H1 (cell line): Measurements from ENCODE around the gene SLC19A1. TPM values are rescaled to one million over a fixed set of nuclear protein-coding genes. Genes with fewer than 3 reads are reported as not detected.

Experiments used
- BACH1 ChIP-seq: IDR thresholded peaks from 2 replicates; pipeline ENCODE4 v1.6.1; 2012; ENCODE audit warnings: low read length, improper control_type of control experiment
- BCL11A ChIP-seq, 2 experiments: IDR thresholded peaks; one replicate each; pipeline ENCODE4 v1.6.1; 2011; ENCODE audit warnings: low read depth in 2 of 2, low read length in 2 of 2, mild to moderate bottlenecking in 2 of 2
- CEBPB ChIP-seq: IDR thresholded peaks from 2 replicates; pipeline ENCODE4 v1.6.1; 2012; ENCODE audit warnings: low read depth, low read length
- CHD2 ChIP-seq: IDR thresholded peaks from 2 replicates; pipeline ENCODE4 v1.6.1; 2012; ENCODE audit warnings: low read length, improper control_type of control experiment
- CTCF ChIP-seq, 3 experiments: IDR thresholded peaks; 1 replicate in 2 of 3; 2 replicates in 1 of 3; pipeline versions ENCODE4 v1.5.1 to v1.6.1; 2011; ENCODE audit warnings: low read length in 3 of 3, mild to moderate bottlenecking in 3 of 3, inconsistent platforms in 2 of 3, low read depth in 1 of 3, moderate library complexity in 1 of 3; ENCODE audit not compliant: insufficient read depth in 1 of 3; ENCODE audit errors: control extremely low read depth in 1 of 3
- GTF2F1 ChIP-seq: IDR thresholded peaks from 2 replicates; pipeline ENCODE4 v1.6.1; 2012; ENCODE audit warnings: low read depth, low read length, improper control_type of control experiment, borderline replicate concordance
- HDAC2 ChIP-seq, 2 experiments: fragments of 300-600 bp in 1 of 2; sonication (generic) in 1 of 2; IDR thresholded peaks; 2 replicates each; pipeline ENCODE4 v1.6.1; 2011 to 2012; ENCODE audit warnings: low read depth in 2 of 2, low read length in 2 of 2, mild to moderate bottlenecking in 2 of 2, moderate library complexity in 2 of 2, borderline replicate concordance in 1 of 2, inconsistent platforms in 1 of 2
- HDAC6 ChIP-seq: IDR thresholded peaks from one replicate; pipeline ENCODE4 v1.7.1; 2012; ENCODE audit warnings: low read depth, mild to moderate bottlenecking, inconsistent platforms, low read length, moderate library complexity
- KDM1A ChIP-seq: fragments of 200-600, 300-600 bp; sonication (generic); IDR thresholded peaks from 2 replicates; pipeline ENCODE4 v1.7.1; 2016; ENCODE audit warnings: mild to moderate bottlenecking, low read length, borderline replicate concordance
- KDM5A ChIP-seq: fragments of 200-600 bp; IDR thresholded peaks from 2 replicates; pipeline ENCODE4 v1.7.1; 2012; ENCODE audit warnings: mild to moderate bottlenecking, low read length, inconsistent platforms, mixed read lengths
- NRF1 ChIP-seq: IDR thresholded peaks from 2 replicates; pipeline ENCODE4 v1.6.1; 2011; ENCODE audit warnings: mild to moderate bottlenecking, low read depth, low read length, improper control_type of control experiment
- POLR2A ChIP-seq, 2 experiments: IDR thresholded peaks; 1 replicate in 1 of 2; 2 replicates in 1 of 2; pipeline ENCODE4 v1.6.1; 2011; ENCODE audit warnings: low read depth in 2 of 2, low read length in 2 of 2, mild to moderate bottlenecking in 2 of 2; ENCODE audit errors: control extremely low read depth in 1 of 2
- POLR2AphosphoS5 ChIP-seq: IDR thresholded peaks from 2 replicates; pipeline ENCODE4 v1.6.1; 2011; ENCODE audit warnings: low read depth, low read length
- RXRA ChIP-seq: IDR thresholded peaks from 2 replicates; pipeline ENCODE4 v1.6.1; 2011; ENCODE audit warnings: low read depth, mild to moderate bottlenecking, low read length, moderate library complexity; ENCODE audit not compliant: insufficient read depth
- SIN3A ChIP-seq, 2 experiments: IDR thresholded peaks in 1 of 2; conservative IDR thresholded peaks in 1 of 2; 2 replicates each; pipeline ENCODE4 v1.6.1; 2011 to 2012; ENCODE audit warnings: low read length in 2 of 2, improper control_type of control experiment in 1 of 2, low read depth in 1 of 2, mild to moderate bottlenecking in 1 of 2
- TAF1 ChIP-seq: IDR thresholded peaks from 2 replicates; pipeline ENCODE4 v1.6.1; 2011; ENCODE audit warnings: mild to moderate bottlenecking, low read depth, low read length
- USF2 ChIP-seq: IDR thresholded peaks from 2 replicates; pipeline ENCODE4 v1.6.1; 2011; ENCODE audit warnings: low read length, improper control_type of control experiment
- polyA plus RNA-seq, 7 experiments: library from polyadenylated mRNA; depleted of rRNA in 3 of 7; stranded (reverse) in 5 of 7; unstranded in 2 of 7; fragments of >200 nt in 5 of 7; fragments of 200-250 nt in 2 of 7; gene quantifications; 1 replicate in 5 of 7; 2 replicates in 1 of 7; 4 replicates in 1 of 7; pipeline versions ENCODE4 v1.2.1 to v1.2.3, GENCODE V29; 2011 to 2013; ENCODE audit warnings: missing spikeins in 2 of 7, mixed read lengths in 2 of 7
- total RNA-seq: library from RNA; stranded (reverse); fragmentation: NEBNext Ultra II Directional; extraction: Animal tissue kit (Norgen Biotek cat#: 25700); gene quantifications from 2 replicates; pipeline ENCODE4 v1.2.1, GENCODE V29; 2021

The SLC19A1 gene
- total and polyA plus RNA-seq, 2 of the 8 experiments (the other 6 are each of a cell fraction or from before 2014, with no cell fraction given), result 31.6 to 43.8 TPM

- no peak for TF ChIP-seq BCL11A (IDR thresholded peaks at IDR 0.05; ENCODE audit: low read depth in 2 of 2, low read length in 2 of 2)
- 0 out of 4 replicates have a peak, but pooled peaks of 1 of the 2 experiments have one; percentile 26 for TF ChIP-seq SIN3A (conservative IDR thresholded peaks at IDR 0.05 in 1 of 2, IDR thresholded peaks at IDR 0.05 in 1 of 2; ENCODE audit: low read depth in 1 of 2, low read length in 2 of 2)
- TF ChIP-seq HDAC6, result no peak
- no peak for TF ChIP-seq CHD2
- TF ChIP-seq CTCF (IDR thresholded peaks at IDR 0.05; ENCODE audit: control extremely low read depth in 1 of 3, insufficient read depth in 1 of 3, low read depth in 1 of 3, low read length in 3 of 3), result peak in 2 of 3 experiments; percentile 72 to 75; a peak in 3 of 4 replicates
- TF ChIP-seq RXRA, result no peak
- no peak for TF ChIP-seq HDAC2 (IDR thresholded peaks at IDR 0.05; ENCODE audit: borderline replicate concordance in 1 of 2, low read depth in 2 of 2, low read length in 2 of 2)
- TF ChIP-seq KDM1A, result no peak
- TF ChIP-seq TAF1, result no peak
- no peak for TF ChIP-seq NRF1
- no peak for TF ChIP-seq BACH1
- no peak for TF ChIP-seq POLR2A (IDR thresholded peaks at IDR 0.05; ENCODE audit: control extremely low read depth in 1 of 2, low read depth in 2 of 2, low read length in 2 of 2)
- TF ChIP-seq KDM5A, result no peak
- no peak for TF ChIP-seq CEBPB
- no peak for TF ChIP-seq USF2
- TF ChIP-seq GTF2F1, result no peak
- no peak for TF ChIP-seq POLR2AphosphoS5
These were observed 12.4 kb upstream of the SLC19A1 start (continued) for GRCh38 chr21:45554477-45555175.
